GM19372 (cell line): ENCODE results near the gene MGAT5.
"Not testable (repeated sequence)": the region's sequence is repeated elsewhere in the genome, so short reads cannot be mapped to it uniquely, and the experiment has no call there.

ENCODE experiments used
- ATAC-seq: cut with Tn5 transposase; IDR thresholded peaks from one replicate; pipeline ENCODE4 v1.9.1; 2021; ENCODE audit warnings: mild to moderate bottlenecking, low read depth, moderate library complexity; ENCODE audit not compliant: unreplicated experiment

MGAT5 gene

GRCh38 chr2:134458473-134458853 is 204.6 kb downstream of the MGAT5 start:
- ATAC-seq, result no peak

GRCh38 chr2:134458950-134459349 is 205.1 kb downstream of the MGAT5 start:
- ATAC-seq, result no peak

DNA sequence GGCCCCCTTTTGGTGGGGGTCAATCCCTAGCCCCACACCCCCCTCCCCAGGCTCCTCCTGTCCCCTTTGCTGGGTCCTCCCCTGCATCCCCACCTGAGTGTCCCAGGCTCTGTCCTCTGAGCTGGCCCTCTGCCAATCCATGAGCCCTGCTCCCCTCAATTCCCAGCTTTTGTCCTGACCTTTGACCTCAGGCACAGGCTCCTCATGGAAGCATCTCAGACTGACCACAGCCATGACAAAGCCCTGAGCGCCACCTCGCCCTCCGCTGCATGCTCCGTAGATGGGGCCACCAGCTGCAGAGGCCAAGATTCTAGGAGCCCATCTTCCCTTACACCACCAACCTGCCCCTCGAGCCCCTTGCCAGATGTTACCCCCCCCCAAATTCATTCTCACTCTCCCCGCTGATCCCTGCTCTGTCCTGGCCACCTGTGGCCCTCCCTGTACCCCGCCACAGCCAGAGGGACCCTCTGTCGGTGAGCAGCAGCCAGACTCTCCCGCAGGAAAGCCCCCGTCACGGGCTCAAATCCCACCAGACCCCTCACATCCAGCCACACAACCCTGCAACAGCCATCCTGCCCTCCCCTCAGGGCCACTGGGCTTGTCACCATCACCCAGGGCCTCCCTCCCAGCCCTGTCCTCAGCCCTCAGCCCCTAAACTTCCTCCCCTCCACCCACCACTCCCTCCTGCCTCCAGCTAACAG is 206.0 kb downstream of the MGAT5 start:
- no peak for ATAC-seq

GRCh38 chr2:134460583-134460998 is 206.7 kb downstream of the MGAT5 start:
- ATAC-seq, result peak; percentile 80

- no peak for ATAC-seq
These were observed 207.6 kb downstream of the MGAT5 start for GRCh38 chr2:134461511-134461910.

DNA sequence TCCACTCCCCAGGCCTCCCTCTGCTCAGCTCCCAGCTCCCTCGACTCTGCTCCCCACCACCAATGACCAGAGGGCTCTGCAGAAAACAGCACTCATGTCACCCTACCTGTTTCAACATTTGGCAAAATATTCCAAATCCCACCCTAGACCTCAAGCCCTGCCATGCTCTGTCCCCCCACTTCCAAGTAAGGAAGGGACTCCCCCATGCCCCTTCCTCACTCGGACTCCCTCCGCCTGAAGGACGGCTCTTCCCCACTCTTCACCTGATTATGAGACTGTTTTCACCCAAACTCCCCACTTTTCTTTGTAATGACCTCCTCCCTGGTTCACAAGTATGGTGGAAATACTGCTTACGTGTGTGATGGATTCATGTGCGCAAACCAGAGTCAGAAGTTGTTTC is 208.4 kb downstream of the MGAT5 start:
- ATAC-seq, result no peak

DNA sequence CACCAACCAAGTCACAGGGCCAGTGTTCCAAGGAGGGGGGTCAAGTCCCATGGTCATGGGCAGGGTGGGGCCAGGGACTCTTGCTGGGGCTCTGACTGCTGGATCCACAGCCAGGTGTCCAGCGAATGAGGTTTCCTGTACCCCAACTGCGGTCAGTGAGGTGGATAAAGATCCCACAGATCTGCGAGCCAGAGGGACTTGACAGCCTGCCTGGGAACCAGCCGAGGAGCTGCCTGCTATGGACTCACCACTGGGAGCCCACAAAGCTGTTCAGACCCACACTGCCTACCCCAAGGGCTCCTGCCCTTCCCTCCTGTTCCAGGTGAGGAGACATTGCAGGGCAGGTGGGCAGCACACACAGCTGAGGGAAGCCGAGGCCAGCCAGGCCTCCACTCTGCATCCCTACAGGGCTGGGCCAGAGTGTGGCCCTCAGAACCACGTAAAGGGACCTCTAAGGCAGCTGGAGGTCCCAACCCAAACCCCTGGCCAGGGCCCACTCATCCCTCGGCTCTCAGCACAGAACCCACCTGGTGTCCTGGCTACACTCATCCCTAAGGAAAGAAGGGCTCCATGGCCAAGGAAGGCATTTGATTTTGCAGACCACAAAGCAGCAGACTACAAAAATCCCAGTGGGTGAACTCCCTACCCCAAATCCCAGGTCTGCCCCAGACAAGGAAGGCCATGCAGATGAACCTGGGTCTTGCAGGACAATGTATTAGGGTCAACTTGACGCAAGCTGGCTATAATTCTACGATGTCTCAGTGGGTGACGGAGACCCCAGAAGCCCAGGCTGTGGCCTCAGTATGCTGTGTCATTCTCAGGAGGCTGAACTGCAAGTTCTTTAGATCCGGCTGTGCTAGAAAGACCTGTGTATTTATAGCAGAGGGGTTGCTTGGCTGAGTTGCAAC is 209.2 kb downstream of the MGAT5 start:
- no peak for ATAC-seq

- no peak for ATAC-seq
These were observed 209.8 kb downstream of the MGAT5 start for GRCh38 chr2:134463699-134464022.

- no peak for ATAC-seq
These were observed 211.6 kb downstream of the MGAT5 start for GRCh38 chr2:134465228-134466105.

GRCh38 chr2:134466141-134466540 is 212.3 kb downstream of the MGAT5 start:
- ATAC-seq, result no peak

DNA sequence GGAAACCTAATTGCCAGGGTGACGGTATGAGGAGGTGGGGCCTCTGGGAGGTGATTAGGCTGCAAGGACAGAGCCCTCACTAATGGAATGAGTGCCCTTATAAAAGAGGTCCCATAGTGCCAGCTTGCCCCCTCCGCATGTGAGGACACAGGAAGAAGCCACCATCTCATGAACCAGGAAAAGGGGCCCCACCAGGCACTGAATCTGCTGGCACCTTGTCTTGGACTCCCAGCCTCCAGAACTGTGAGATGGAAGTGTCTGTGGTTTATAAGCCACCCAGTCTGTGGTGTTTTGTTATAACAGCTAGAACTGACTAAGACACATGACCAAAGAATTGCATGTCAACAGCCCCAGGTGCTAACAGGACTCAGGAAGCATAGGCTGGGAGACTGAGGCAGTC is 214.3 kb downstream of the MGAT5 start:
- ATAC-seq, result no peak

DNA sequence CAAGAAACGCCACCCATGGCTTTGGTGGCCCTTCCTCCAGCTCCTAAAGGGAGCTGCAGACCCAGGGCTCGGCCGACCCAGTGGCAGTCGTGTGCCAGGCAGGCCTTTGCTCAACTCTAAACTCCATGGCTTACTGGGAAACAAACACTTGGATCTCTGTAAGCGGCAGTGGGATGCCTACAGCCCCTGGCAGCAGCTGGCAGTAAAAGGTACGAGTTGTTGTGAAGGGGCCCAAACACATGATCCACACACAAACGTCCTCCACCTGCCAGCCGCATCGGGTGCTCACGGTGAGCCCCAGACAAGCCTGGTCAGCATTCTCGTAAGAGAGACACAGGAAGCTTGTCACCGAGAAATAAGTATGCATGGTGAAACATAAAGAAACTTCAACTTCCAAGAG is 214.9 kb downstream of the MGAT5 start:
- no peak for ATAC-seq

DNA sequence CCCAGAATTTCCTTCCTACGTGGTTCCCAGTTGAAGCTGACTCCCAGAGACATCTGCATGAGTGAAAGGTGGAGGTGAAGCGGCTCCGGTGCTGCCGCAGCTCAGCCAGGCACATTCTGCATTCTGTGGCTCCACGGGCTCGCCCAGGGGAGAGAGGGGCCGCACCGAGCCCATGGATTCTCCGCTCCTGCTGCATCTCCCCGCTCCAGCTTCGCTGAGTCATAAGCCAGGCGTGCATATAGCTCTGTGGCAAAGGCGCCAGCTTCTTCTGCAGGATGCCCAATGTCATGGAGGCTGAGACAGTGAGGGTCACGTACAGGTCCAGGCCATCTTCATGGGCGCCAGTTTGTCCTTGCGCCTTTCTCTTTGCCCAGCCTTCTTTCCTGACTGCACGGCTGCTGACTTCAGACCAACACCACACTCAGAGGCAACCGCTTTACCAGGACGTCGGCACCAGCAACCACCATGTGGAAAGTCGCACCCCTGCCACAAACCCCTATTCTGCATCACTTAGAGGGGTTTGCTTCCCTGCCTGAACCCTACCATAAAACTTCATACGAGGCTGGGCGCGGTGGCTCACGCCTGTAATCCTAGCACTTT is 215.7 kb downstream of the MGAT5 start:
- ATAC-seq, result no peak

DNA sequence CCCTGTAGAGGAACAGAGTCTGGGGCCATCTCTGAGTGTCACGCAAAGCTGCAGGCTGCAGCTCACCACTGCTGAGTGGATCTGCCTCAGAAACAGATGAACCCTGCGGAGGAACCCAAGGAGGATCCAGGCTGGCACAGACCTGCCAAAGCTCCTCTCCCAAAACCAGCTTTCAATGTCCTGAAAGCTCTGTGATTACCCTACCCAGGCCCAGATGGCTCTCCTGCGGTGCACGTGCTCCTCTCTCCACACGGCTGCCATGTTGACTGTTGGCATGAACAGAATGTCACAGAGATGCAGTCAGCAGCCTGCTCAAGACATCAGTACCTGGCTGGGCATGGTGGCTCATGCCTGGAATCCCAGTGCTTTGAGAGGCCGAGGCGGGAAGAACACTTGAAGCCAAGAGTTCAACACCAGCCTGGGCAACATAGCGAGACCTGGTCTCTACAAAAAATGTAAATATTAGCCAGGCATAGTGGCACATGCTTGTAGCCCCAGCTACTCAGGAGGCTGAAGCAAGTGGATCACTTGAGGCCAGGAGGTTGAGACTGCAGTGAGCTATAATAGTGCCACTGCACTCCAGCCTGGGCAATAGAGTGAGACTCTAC is 216.8 kb downstream of the MGAT5 start:
- no peak for ATAC-seq

GRCh38 chr2:134476982-134477381 is 223.1 kb downstream of the MGAT5 start:
- ATAC-seq, result not testable (repeated sequence)

DNA sequence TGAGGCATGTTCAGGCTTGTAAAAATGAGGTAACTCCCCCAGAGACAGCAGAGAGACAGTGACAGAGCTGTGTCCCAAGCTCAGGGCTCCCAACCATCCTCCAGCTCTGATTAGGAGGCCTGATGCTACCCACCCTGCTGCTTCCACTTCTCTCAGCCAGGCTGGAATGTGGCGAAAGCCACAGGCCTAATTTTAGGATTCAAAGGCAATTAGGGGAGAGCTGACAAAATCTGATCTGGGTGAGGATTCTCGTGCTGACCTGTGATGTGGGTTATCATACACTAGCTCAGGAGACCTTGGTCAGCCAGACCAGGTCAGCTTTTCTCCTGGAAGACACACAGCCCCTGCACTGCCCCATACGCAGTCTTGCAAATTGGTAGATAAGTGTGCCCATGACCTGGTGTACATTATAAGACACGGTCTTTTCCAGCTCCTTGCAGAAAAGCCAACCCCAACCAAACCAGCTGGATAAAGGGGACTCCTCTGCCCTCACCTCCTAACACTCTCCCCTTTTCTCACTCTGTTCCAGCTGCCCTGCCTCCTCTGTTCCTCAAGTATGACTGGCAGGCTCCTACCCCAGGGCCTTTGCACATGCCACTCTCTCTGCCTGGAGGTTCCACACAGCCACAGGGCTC is 225.9 kb downstream of the MGAT5 start:
- no peak for ATAC-seq

- no peak for ATAC-seq
These were observed 228.4 kb downstream of the MGAT5 start for GRCh38 chr2:134482131-134482723.

DNA sequence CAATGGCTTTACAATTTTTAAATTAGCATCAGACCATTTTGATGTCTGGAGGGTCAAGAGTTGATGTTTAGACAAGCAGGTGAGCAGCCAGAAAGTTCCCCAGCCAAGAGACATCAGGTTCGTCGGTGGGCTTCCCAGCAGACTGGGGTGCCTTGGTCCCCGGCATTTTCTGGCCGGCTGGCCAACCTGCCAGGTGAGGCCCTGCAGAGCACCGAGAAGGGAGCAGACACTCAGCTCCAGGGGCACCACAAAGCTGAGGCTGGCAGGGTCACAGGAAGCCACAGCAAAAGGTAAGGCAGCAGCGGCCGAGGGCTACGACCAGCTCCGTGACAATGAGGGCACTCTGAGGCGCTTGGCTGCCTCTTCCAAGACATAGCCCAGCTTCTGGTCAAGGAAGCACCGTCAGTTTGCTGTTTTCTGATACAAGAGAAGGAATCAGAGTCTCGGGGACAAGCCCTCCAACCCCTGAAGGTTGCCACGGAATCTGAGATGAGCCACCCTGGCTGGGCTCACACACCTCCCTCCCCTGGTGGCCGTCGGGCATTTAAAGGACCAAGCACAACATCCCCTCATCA is 229.0 kb downstream of the MGAT5 start:
- ATAC-seq, result no peak
